NCI-H2107 treated with DMSO at 0.1 percent for 48 hours (cell line): ENCODE data around the gene YPEL5.

Experiments used
- DNase-seq: peaks from one replicate; lab custom pipeline; 2025; ENCODE audit not compliant: unreplicated experiment; lab: John Stamatoyannopoulos, UW

The YPEL5 gene

DNA sequence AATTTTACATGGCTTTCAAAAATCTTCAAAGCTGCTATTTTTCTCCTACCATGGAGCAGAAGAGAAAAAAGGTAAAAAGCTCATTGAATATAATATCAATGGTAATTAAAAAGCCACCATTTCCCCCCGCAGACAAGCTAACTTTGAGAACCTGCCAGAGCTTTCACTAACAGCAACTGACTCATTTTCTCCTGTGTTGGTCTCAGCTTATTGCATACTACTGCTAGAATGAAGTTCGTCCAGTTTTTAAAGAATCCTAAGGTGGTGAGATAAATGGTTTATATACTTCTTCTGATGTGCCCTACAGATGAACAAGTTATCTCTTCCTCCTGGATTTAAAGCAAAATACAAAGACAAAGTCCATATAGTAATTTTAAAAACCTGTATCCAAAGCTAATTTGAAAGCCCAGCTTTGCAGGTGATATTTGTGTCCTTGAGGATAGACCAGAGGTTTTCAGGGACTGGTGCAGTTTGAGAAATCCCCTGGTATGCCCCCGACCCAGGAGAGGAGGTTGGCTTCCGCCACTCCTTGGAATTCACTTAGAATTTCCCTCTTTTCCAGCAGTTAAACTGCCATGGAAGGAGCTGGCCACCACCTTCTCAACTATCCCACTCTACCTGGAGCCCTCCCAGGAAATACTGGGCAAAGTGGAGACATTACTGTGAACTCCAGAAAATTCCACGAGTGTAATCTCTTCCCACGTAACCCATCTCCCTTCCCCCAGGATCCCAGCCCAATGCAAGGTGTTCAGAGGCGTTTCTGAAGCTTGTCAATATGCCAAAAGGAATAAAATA lies 17.5 kb downstream of the YPEL5 start:
- DNase-seq, result no peak

DNA sequence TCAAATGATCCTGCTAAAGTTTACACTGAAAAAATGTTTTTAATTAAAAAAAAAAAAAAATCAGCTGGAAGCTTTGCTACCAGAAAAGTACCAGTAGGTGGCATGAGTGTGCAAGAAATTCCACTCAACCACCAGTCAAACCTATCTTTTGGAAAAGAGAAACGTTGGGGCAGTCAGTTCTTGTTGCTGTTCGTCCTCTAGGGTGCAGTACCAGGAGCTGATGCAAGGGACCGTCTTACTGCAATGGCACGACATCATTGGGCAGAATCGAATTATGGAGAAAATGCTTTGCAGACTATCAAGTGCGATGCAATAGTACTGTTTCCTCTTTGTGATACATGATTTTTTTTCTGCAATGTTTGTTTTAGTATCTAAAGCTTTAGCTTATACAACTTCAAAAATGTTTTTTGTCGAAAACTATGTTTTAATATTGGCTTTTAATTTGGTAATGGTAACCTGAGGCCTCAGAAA lies 18.3 kb downstream of the YPEL5 start:
- peak; percentile 93 for DNase-seq

DNA sequence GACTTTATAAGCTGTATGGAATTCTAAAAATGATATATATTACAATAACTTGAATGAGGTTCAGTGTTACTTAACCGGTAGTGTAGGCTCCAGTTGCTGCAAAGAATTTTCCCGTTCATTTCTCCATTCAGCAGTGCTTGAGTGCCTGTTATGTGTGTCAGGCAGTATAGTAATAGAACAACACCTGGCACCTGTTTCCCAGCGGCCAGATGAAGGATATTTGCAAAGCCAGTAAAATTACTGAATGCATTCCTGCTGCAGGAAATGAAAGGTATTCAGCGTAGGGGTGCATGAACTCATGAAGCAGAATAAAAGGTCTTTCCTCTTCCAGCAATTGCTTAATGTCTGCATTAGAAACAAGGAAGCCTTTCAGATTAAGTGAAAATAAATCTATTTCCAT lies 18.8 kb downstream of the YPEL5 start:
- DNase-seq, result peak; percentile 43

GRCh38 chr2:30172627-30173026 lies 25.8 kb downstream of the YPEL5 start:
- DNase-seq, result no peak

GRCh38 chr2:30177440-30177839 lies 30.6 kb downstream of the YPEL5 start:
- DNase-seq, result no peak

GRCh38 chr2:30177956-30178355 lies 31.1 kb downstream of the YPEL5 start:
- DNase-seq, result no peak

DNA sequence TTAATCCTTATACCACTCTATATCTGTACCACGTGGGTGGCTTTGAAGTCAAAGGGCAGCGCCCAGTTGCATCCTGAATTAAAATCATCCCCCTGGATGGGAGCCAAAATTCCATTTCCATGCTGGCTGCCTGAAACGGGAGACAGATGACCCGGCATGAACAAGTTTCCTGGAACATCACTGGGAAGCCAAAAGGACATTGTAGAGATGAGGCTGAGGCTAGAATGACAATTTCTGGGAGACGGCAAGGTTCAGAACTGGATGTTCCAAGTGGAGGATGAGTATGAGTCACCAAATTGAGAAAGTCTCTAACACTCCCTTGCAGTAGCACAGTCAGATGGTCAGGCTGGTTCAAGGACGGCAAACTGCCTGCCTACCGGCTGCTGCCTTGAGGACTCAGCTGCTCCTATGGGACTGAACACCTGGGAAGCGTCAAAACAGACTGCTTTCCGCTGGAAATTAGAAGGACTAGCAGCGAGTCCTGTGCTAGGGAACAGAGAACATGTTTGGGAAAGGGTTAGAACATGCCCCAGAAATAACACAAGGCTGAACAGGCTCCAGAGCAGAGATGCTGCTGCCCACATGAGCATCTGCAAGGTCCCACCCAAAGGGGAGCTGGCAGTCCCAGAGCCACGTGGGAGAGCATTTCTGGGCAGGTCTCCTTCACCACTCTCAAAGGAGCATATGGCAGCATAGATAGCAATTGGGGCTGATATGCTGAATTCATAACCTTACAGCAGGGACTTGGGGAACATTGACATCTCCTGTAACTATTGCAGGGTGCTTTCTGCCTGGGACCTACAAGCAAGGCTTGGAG lies 32.0 kb downstream of the YPEL5 start:
- DNase-seq, result no peak

DNA sequence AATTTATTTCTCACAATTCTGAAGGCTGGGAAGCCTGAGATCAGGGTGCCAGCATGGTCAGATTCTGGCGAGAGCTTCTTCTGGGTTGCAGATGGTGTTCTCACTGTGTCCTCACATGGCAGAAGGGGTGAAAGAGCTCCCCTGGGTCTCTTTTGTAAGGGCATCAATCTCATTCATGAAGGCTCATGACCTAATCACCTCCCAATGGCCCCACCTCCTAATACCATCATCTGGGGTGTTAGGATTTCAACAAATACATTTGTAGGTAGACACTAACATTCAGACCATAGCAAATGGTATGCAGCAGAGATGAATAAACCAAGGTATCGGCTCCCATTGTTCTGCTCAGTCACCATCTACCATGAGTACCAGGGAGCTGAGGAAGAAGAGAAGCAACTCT lies 32.7 kb downstream of the YPEL5 start:
- no peak for DNase-seq

DNA sequence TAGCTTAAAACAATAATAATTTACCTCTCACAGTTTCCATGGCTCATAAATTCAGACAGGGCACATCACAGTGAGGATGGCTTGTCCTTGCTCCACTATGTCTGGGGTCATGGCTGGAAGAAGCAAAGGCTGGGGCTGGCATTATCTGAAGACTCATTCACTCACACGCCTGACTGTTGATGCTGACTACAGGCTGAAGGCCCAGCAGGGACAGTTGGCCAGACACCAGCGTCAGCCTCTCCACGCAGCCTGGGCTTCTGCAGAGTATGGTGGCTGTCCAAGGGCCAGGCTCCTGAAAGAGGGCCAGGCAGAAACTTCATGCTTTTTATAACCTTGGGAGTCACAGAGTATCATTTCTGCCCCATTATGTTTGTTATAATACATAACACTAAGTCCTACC lies 33.4 kb downstream of the YPEL5 start:
- no peak for DNase-seq

GRCh38 chr2:30181176-30181575 lies 34.4 kb downstream of the YPEL5 start:
- DNase-seq, result no peak

- DNase-seq, result no peak
Measured at GRCh38 chr2:30184035-30184434, 37.2 kb downstream of the YPEL5 start.

- DNase-seq, result no peak
Measured at GRCh38 chr2:30185178-30185577, 38.4 kb downstream of the YPEL5 start.

DNA sequence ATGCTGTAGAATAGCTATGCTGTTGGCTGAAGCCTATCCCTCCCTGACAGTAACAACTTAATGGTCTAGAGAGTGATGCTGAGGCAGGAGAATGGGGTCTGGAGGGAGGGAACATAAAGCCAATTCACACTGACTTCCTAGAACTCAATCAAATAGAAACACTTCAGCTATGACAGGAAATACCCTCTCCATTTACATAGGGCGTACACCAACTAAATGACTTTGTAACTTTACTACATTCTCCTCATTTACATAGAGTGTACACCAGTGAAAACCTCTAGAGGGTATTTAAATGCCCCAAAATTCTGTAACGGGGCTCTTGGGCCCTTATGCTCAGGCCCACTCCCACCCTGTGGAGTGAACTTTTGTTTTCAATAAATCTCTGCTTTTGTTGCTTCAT lies 41.5 kb downstream of the YPEL5 start:
- no peak for DNase-seq

DNA sequence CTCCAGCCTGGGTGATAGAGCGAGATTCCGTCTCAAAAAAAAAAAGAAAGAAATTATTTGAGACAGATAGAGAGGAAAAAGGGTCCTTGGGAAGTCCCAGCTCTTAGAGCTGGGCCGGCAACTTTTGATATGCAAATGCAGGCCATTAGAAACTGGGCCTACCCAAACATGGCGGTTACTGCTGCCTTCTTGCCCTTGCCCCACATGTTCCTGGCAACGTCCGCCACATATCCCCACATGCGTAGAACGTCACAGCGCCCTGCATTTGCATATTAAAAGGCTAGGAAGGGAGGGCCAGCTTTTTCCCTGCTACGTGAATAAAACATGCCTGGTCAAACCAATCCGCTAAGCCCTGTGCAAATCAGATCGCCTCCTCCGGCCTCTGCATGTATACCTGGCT lies 43.8 kb downstream of the YPEL5 start:
- DNase-seq, result no peak

DNA sequence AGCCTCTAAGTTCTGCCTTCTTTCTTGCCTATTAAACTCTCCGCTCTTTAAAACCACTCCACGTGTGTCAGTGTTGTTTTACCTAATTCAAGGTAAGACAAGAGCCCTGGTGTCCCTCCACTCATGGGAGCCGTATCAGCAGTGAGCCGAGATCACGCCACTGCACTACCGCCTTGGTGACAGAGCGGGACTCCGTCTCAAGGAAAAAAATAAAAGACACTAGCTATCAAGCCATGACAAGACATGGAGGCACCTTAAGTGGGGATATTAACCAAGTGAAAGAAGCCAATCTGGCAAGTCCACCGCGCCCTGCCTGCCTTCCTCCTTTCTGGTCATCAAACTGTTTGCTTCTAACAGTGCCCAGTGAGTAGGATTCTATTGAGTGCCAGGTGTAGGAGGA lies 44.3 kb downstream of the YPEL5 start:
- no peak for DNase-seq

DNA sequence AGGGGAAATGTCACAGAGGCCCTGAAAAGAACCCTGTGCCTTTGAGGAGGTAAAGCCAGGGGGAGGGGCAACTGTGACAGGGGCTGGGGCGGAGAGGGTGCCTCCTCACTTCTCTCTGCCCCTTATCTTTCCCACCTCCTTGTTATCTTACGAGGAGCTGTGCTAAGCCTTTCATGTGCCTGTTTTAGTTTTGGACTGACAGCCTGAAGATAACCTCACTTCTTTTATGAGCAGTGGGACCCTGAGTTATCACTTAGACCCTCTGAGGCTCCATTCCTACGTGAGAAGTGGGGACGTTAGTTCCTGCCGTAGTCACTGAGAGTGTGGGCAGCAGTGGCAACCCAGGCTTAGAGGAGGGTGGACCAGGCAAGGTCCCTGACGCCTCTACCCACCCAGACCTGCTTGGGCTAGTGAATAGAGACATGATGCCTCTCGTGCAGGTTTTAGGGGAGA lies 45.0 kb downstream of the YPEL5 start:
- DNase-seq, result no peak

DNA sequence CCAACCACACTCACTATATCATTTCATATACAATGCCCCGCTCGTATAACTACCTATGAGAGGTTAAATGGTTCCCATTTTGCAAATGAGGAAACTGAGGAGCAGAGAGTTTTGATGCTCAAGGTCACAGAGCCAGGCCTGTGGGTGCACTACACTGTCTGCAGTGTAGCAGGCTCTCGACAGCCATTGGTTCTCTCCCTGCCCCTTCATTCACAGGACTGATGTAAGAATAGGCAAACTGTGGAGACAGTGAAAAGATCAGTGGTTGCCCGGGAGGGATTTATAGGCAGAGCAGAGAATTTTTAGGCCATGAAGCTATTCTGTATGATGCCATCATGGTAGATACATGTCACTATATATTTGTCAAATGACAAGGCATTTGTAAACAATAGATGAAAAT lies 45.5 kb downstream of the YPEL5 start:
- DNase-seq, result no peak

DNA sequence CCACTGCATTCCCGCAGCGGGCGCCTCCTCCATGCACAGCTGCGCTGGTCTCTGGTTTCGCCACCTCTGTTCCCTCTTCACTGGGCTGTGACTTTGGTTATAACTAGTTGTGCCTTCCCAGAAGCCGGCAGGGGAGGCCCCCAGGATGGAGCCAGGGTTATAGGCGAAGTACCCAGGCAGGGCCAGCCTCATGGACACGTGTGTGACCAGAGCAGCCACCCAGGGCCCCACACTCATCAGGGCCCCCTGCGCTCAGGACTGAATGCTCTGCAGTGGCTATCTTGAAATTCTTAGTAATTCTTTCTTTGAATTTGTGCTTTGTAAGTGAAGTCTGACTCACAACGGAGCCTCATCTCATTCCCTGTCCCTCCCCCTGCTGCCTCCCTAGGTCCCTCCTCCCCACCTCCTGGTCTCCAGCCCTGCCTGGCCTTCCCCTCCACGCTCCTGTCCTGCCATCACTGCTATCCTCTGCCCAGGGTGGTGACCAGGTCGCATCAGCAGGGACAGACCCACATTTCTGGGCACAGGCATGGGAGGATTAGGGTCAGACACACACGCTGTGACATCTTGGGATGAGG lies 46.4 kb downstream of the YPEL5 start:
- no peak for DNase-seq

- no peak for DNase-seq
Measured at GRCh38 chr2:30194421-30194820, 47.6 kb downstream of the YPEL5 start.

GRCh38 chr2:30195016-30195415 lies 48.2 kb downstream of the YPEL5 start:
- DNase-seq, result no peak

DNA sequence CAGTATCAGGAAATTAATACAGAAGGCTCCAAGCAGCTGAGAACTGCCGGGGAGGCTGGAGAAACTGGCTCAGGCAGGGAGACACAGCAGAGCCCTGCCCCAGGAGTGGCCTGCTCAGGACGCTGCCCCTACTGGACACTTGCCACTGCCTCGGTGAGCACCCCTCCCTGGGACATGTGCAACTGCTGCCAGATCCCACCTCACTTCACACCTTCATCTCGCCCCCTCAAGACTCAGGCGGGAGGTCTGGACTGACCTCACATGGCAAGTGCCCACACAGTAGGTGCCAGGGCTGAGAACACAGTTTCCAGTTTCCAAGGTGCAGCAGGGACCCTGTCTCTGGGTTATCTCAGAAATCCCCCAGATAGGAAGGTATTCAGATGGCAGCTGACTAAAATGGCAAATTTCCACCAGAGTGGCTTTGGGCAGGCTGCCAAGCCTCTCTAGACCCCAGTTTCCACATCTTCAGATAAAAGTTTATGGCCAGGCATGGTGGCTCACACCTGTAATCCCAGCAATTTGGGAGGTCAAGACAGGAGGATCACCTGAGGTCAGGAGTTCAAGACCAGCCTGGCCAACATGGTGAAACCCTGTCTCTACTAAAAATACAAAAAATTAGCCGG lies 50.9 kb downstream of the YPEL5 start:
- DNase-seq, result no peak
